GM19240 (cell line): ENCODE data around the gene CEP83.
"Not testable (repeated sequence)": the region's sequence is repeated elsewhere in the genome, so short reads cannot be mapped to it uniquely, and the experiment has no call there.

ENCODE experiments used
- DNase-seq: peaks from one replicate; pipeline ENCODE4 v3.0.0; 2011; ENCODE audit warnings: low spot score; ENCODE audit not compliant: insufficient read length

CEP83 gene

GRCh38 chr12:94380507-94380906 is 79.2 kb downstream of the CEP83 start:
- DNase-seq = no peak

GRCh38 chr12:94379479-94380113 is 80.1 kb downstream of the CEP83 start:
- DNase-seq = no peak

GRCh38 chr12:94377599-94377998 is 82.1 kb downstream of the CEP83 start:
- no peak for DNase-seq

GRCh38 chr12:94374124-94374523 is 85.5 kb downstream of the CEP83 start:
- no peak for DNase-seq

- DNase-seq = peak; percentile 3
Measured at GRCh38 chr12:94372461-94372860, 87.2 kb downstream of the CEP83 start.

GRCh38 chr12:94362653-94363052 is 97.0 kb downstream of the CEP83 start:
- DNase-seq = no peak

- DNase-seq = no peak
Measured at GRCh38 chr12:94359761-94360160, 99.9 kb downstream of the CEP83 start.

GRCh38 chr12:94353130-94353529 is 106.5 kb downstream of the CEP83 start:
- no peak for DNase-seq

GRCh38 chr12:94340573-94340972 is 119.1 kb downstream of the CEP83 start:
- no peak for DNase-seq

GRCh38 chr12:94338006-94338794 is 121.5 kb downstream of the CEP83 start:
- DNase-seq = no peak

GRCh38 chr12:94336211-94336925 is 123.3 kb downstream of the CEP83 start:
- DNase-seq = no peak

- no peak for DNase-seq
Measured at GRCh38 chr12:94333396-94333795, 126.3 kb downstream of the CEP83 start.

GRCh38 chr12:94329366-94329765 is 130.3 kb downstream of the CEP83 start:
- DNase-seq = no peak

- DNase-seq = no peak
Measured at GRCh38 chr12:94327809-94328208, 131.9 kb downstream of the CEP83 start.

GRCh38 chr12:94326727-94327126 is 132.9 kb downstream of the CEP83 start:
- no peak for DNase-seq

GRCh38 chr12:94326234-94326633 is 133.4 kb downstream of the CEP83 start:
- no peak for DNase-seq

GRCh38 chr12:94322346-94322745 is 137.3 kb downstream of the CEP83 start:
- DNase-seq = no peak

- DNase-seq = no peak
Measured at GRCh38 chr12:94320109-94320508, 139.6 kb downstream of the CEP83 start.

GRCh38 chr12:94318181-94318580 is 141.5 kb downstream of the CEP83 start:
- no peak for DNase-seq

- DNase-seq = not testable (repeated sequence)
Measured at GRCh38 chr12:94316600-94316999, 143.1 kb downstream of the CEP83 start.

GRCh38 chr12:94312378-94312777 is 147.3 kb downstream of the CEP83 start:
- DNase-seq = no peak

- DNase-seq = no peak
Measured at GRCh38 chr12:94309373-94309772, 150.3 kb downstream of the CEP83 start.
